BJ (cell line): ENCODE results near the gene IKBKE. TPM values are rescaled to one million over a fixed set of nuclear protein-coding genes. Genes with fewer than 3 reads are reported as not detected.

Experiments used
- CTCF ChIA-PET: fragments of 350-600 bp; formaldehyde crosslinking; extraction: SDS; loops from one replicate; lab custom pipeline; 2021; ENCODE audit warnings: antibody characterized with exemption, inconsistent platforms; lab: Yijun Ruan, JAX
- POLR2A ChIA-PET: fragments of 300-600 bp; sonication (Branson Sonifier 250); formaldehyde crosslinking; extraction: SDS; loops from one replicate; lab custom pipeline; 2021; ENCODE audit warnings: antibody characterized with exemption; lab: Charles Lee
- DNase-seq: peaks from one replicate; pipeline ENCODE4 v3.0.0-alpha.2; 2011; ENCODE audit warnings: low read depth
- H3K27me3 ChIP-seq: 2 replicates; pipeline ENCODE4 v1.6.0; 2011; ENCODE audit warnings: low read length; ENCODE audit not compliant: control insufficient read depth, insufficient read depth
- H3K36me3 ChIP-seq: 2 replicates; pipeline ENCODE4 v1.5.1; 2011; ENCODE audit warnings: low read length; ENCODE audit not compliant: control insufficient read depth, insufficient read depth
- H3K4me3 ChIP-seq: 2 replicates; pipeline ENCODE4 v1.5.1; 2011; ENCODE audit warnings: low read depth, mild to moderate bottlenecking, control low read depth, low read length
- CTCF ChIP-seq: IDR thresholded peaks from 2 replicates; pipeline ENCODE4 v1.5.1; 2011; ENCODE audit warnings: low read depth, mild to moderate bottlenecking, control low read depth, inconsistent platforms, low read length, moderate library complexity; ENCODE audit not compliant: insufficient read depth
- polyA plus RNA-seq: library from polyadenylated mRNA; depleted of rRNA; stranded (reverse); fragments of >200 nt; gene quantifications from 2 replicates; pipeline ENCODE4 v1.2.3, GENCODE V29; 2011

The IKBKE gene
- polyA plus RNA-seq, 1 experiment = 23.0 TPM

GRCh38 chr1:206467915-206468314 lies 2.4 kb upstream of the IKBKE start:
- no peaks in the 10 kb centered on the region for H3K36me3 ChIP-seq
- DNase-seq = no peak
- H3K4me3 ChIP-seq = no peak overlapping the region
- no peak for TF ChIP-seq CTCF
- no peaks in the 10 kb centered on the region for H3K27me3 ChIP-seq
- ChIA-PET POLR2A (no interaction called here), CTCF (interaction anchor here (9.4 kb wide), 1 partner anchor 11 kb away, joined by 77 read pairs; no protein-coding TSS in a partner anchor)

- DNase-seq = no peak
- no peak for TF ChIP-seq CTCF
- Histone ChIP-seq H3K36me3 (0 out of 2 replicates have a peak, but pooled peaks cover 2% of the 10 kb centered on the region), H3K4me3 (no peak overlapping the region), H3K27me3 (no peaks in the 10 kb centered on the region)
- ChIA-PET CTCF (no interaction called here), POLR2A (no interaction called here)
Measured at GRCh38 chr1:206468571-206468970, 1.7 kb upstream of the IKBKE start.

GRCh38 chr1:206469411-206469932 lies 804 bp upstream of the IKBKE start:
- no peak for DNase-seq
- ChIA-PET POLR2A (no interaction called here), CTCF (interaction anchor here (0.7 to 3.7 kb wide), 10 partner anchors 8 to 194 kb away, joined by 3 to 45 read pairs (median 5); partner anchors contain the start of gene EIF2D)
- no peak for TF ChIP-seq CTCF
- Histone ChIP-seq H3K4me3 (no peak overlapping the region), H3K27me3 (no peaks in the 10 kb centered on the region), H3K36me3 (peaks cover 6% of the 10 kb centered on the region)

- TF ChIP-seq CTCF = no peak
- Histone ChIP-seq H3K27me3 (no peaks in the 10 kb centered on the region), H3K36me3 (peaks cover 12% of the 10 kb centered on the region), H3K4me3 (peak overlapping the region; percentile 94)
- ChIA-PET CTCF (interaction anchor here (0.7 to 3.7 kb wide), 11 partner anchors 9 to 193 kb away, joined by 3 to 45 read pairs (median 4); partner anchors contain the start of gene EIF2D), POLR2A (interaction anchor here (0.5 to 0.6 kb wide), 3 partner anchors 31 to 1963 kb away, joined by 3 to 11 read pairs (median 9); no protein-coding TSS in a partner anchor)
- DNase-seq = no peak
Measured at GRCh38 chr1:206470692-206471414, 577 bp downstream of the IKBKE start.

GRCh38 chr1:206471415-206471801 lies 1.1 kb downstream of the IKBKE start:
- Histone ChIP-seq H3K36me3 (peaks cover 16% of the 10 kb centered on the region), H3K4me3 (peak overlapping the region; percentile 94), H3K27me3 (no peaks in the 10 kb centered on the region)
- CTCF ChIA-PET = interaction anchor here (0.7 to 3.7 kb wide), 6 partner anchors 10 to 140 kb away, joined by 3 to 45 read pairs (median 8); no protein-coding TSS in a partner anchor
- POLR2A ChIA-PET = interaction anchor here (0.6 kb wide), 1 partner anchor 1964 kb away, joined by 3 read pairs; no protein-coding TSS in a partner anchor
- TF ChIP-seq CTCF = no peak
- no peak for DNase-seq
